CD4-positive, alpha-beta T cell (primary cell): Measurements from ENCODE around the gene FBN1. TPM values are rescaled to one million over a fixed set of nuclear protein-coding genes. Genes with fewer than 3 reads are reported as not detected.

Experiments used
- ATAC-seq: fragments of 200-7000 bp; cut with Tn5 transposase; one replicate; pipeline ENCODE4 v1.10.0; 2022; ENCODE audit warnings: mild to moderate bottlenecking; ENCODE audit not compliant: poor library complexity
- CTCF ChIA-PET: fragments of 350-600 bp; sonication (Branson Sonifier 250); formaldehyde crosslinking; loops from one replicate; lab custom pipeline; 2021; ENCODE audit warnings: antibody characterized with exemption, inconsistent platforms; lab: Charles Lee
- POLR2A ChIA-PET: fragments of 350-600 bp; sonication (Branson Sonifier 250); formaldehyde crosslinking; loops from one replicate; lab custom pipeline; 2021; ENCODE audit warnings: antibody characterized with exemption, inconsistent platforms; lab: Charles Lee
- DNase-seq, 14 experiments: peaks; one replicate each; pipeline ENCODE4 v3.0.0-alpha.2; 2013 to 2020; ENCODE audit warnings: mixed read lengths in 2 of 14
- H3K27ac ChIP-seq, 2 donors: one replicate each; pipeline versions ENCODE4 v1.5.1 to v1.7.0; 2013; ENCODE audit warnings: low read length in 2 of 2, low read depth in 1 of 2, mild to moderate bottlenecking in 1 of 2
- H3K27me3 ChIP-seq, 2 experiments: 1 replicate in 1 of 2; 2 replicates in 1 of 2; pipeline versions ENCODE4 v1.6.1 to v1.7.0; 2013; ENCODE audit warnings: low read length in 2 of 2, control low read depth in 1 of 2, mild to moderate bottlenecking in 1 of 2, moderate library complexity in 1 of 2; ENCODE audit not compliant: insufficient read depth in 2 of 2, control insufficient read depth in 1 of 2
- H3K36me3 ChIP-seq: one replicate; pipeline ENCODE4 v1.6.1; 2013; ENCODE audit warnings: low read length, control low read depth; ENCODE audit not compliant: insufficient read depth
- H3K4me1 ChIP-seq: one replicate; pipeline ENCODE4 v1.6.1; 2013; ENCODE audit warnings: low read length, control low read depth; ENCODE audit not compliant: insufficient read depth
- H3K4me3 ChIP-seq: one replicate; pipeline ENCODE4 v1.5.1; 2013; ENCODE audit warnings: mild to moderate bottlenecking, low read length, moderate library complexity
- H3K9me3 ChIP-seq, 2 experiments: 1 replicate in 1 of 2; 2 replicates in 1 of 2; pipeline versions ENCODE4 v1.6.1 to v1.7.0; 2013; ENCODE audit warnings: low read length in 2 of 2, mild to moderate bottlenecking in 2 of 2, control low read depth in 1 of 2, moderate library complexity in 1 of 2; ENCODE audit not compliant: control insufficient read depth in 1 of 2, insufficient read depth in 1 of 2
- H3K27ac Mint-ChIP-seq: one replicate; pipeline ENCODE4 v1.8.0; 2020; ENCODE audit warnings: mixed read lengths
- H3K27me3 Mint-ChIP-seq: one replicate; pipeline ENCODE4 v1.8.0; 2021; ENCODE audit warnings: mixed read lengths
- H3K36me3 Mint-ChIP-seq: one replicate; pipeline ENCODE4 v1.8.0; 2021; ENCODE audit warnings: low read depth, mixed read lengths
- H3K4me1 Mint-ChIP-seq: one replicate; pipeline ENCODE4 v1.8.0; 2021; ENCODE audit warnings: low read depth, mixed read lengths
- H3K4me3 Mint-ChIP-seq: one replicate; pipeline ENCODE4 v1.8.0; 2020; ENCODE audit warnings: mild to moderate bottlenecking, mixed read lengths
- H3K9me3 Mint-ChIP-seq: one replicate; pipeline ENCODE4 v1.8.0; 2020; ENCODE audit warnings: mixed read lengths
- intact Hi-C, 2 experiments: fragments of 100-400 bp; cut with DNase I in 1 of 2; cut with micrococcal nuclease in 1 of 2; formaldehyde crosslinking; loops; one replicate each; pipeline versions ENCODE4 v1.15.1 to v1.9.0; 2023 to 2025; cut with DNase I, micrococcal nuclease
- total RNA-seq, 174 experiments: library from RNA in 2 of 174; stranded (reverse) in 2 of 174; gene quantifications; one replicate each; pipeline ENCODE4 v1.2.3 and lab custom pipeline; 2021 to 2026
- TF ChIP-seq, protein P1 (sequence below): fragments of 200-600 bp; IDR thresholded peaks from one replicate; pipeline ENCODE4 v1.8.0; 2022; ENCODE audit warnings: antibody characterized with exemption, mild to moderate bottlenecking

Gene FBN1
- total RNA-seq, 2 experiments from 2014 or later = 0.11 to 0.25 TPM

DNA sequence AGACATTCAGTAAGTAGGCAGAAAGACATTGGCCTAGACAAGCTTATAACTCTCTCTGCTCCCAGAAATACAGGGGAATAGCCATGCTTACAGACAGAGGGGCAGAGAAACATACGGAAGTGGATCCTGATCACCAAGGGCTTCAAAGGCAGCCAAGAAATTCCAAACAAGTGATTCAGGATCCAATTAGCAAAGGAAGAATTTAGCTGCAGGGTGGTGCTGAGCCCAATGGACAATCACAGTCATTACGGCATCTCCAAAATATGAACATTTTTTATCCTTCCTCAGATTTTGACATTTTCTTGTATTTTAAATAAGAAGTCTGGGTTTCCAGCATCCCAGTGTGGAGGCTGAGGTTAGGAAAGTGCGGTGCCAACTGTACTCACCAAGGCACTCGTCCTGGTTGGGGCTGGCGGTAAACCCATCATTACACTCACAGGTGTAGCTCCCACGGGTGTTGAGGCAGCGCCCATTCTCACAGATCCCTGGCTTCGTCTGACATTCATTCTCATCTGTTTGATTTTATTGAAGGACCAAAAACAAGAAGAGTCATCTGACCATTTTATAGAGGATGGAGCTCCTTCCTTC, 217.5 kb downstream of the FBN1 start:
- TF ChIP-seq, protein P1, sequence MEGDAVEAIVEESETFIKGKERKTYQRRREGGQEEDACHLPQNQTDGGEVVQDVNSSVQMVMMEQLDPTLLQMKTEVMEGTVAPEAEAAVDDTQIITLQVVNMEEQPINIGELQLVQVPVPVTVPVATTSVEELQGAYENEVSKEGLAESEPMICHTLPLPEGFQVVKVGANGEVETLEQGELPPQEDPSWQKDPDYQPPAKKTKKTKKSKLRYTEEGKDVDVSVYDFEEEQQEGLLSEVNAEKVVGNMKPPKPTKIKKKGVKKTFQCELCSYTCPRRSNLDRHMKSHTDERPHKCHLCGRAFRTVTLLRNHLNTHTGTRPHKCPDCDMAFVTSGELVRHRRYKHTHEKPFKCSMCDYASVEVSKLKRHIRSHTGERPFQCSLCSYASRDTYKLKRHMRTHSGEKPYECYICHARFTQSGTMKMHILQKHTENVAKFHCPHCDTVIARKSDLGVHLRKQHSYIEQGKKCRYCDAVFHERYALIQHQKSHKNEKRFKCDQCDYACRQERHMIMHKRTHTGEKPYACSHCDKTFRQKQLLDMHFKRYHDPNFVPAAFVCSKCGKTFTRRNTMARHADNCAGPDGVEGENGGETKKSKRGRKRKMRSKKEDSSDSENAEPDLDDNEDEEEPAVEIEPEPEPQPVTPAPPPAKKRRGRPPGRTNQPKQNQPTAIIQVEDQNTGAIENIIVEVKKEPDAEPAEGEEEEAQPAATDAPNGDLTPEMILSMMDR = no peak
- Histone ChIP-seq H3K4me3 (no peak overlapping the region), H3K27me3 (no peaks in the 10 kb centered on the region), H3K9me3 (no peaks in the 10 kb centered on the region), H3K36me3 (no peaks in the 10 kb centered on the region), H3K27ac (no peak overlapping the region), H3K4me1 (no peaks in the 10 kb centered on the region)
- intact Hi-C loops = no loop called here
- Mint-ChIP-seq H3K27me3 (no peaks in the 10 kb centered on the region), H3K27ac (no peak overlapping the region), H3K36me3 (no peaks in the 10 kb centered on the region), H3K4me1 (no peaks in the 10 kb centered on the region), H3K9me3 (no peaks in the 10 kb centered on the region), H3K4me3 (no peak overlapping the region)
- ChIA-PET POLR2A (no interaction called here), CTCF (no interaction called here)
- ATAC-seq (no peak), DNase-seq (no peak)

- Histone ChIP-seq H3K27ac (no peak overlapping the region), H3K9me3 (no peaks in the 10 kb centered on the region), H3K4me1 (no peaks in the 10 kb centered on the region), H3K27me3 (no peaks in the 10 kb centered on the region), H3K4me3 (no peak overlapping the region), H3K36me3 (no peaks in the 10 kb centered on the region)
- no peaks in the 10 kb centered on the region for H3K36me3 Mint-ChIP-seq
- ATAC-seq (no peak), DNase-seq (no peak)
- H3K4me1 Mint-ChIP-seq = no peaks in the 10 kb centered on the region
- TF ChIP-seq, protein P1 = no peak
- H3K4me3 Mint-ChIP-seq = no peak overlapping the region
- intact Hi-C loops = no loop called here
- no peak overlapping the region for H3K27ac Mint-ChIP-seq
- CTCF ChIA-PET = no interaction called here
- H3K9me3 Mint-ChIP-seq = no peaks in the 10 kb centered on the region
- POLR2A ChIA-PET = no interaction called here
- H3K27me3 Mint-ChIP-seq = no peaks in the 10 kb centered on the region
Observed at GRCh38 chr15:48427479-48427878, 218.0 kb downstream of the FBN1 start.

GRCh38 chr15:48426941-48427340, 218.6 kb downstream of the FBN1 start:
- ATAC-seq (no peak), DNase-seq (no peak)
- H3K4me1 ChIP-seq = no peaks in the 10 kb centered on the region
- H3K27me3 Mint-ChIP-seq = no peaks in the 10 kb centered on the region
- ChIA-PET POLR2A (no interaction called here), CTCF (no interaction called here)
- H3K9me3 ChIP-seq = no peaks in the 10 kb centered on the region
- H3K9me3 Mint-ChIP-seq = no peaks in the 10 kb centered on the region
- no peak overlapping the region for H3K27ac Mint-ChIP-seq
- no peaks in the 10 kb centered on the region for H3K36me3 ChIP-seq
- H3K36me3 Mint-ChIP-seq = no peaks in the 10 kb centered on the region
- TF ChIP-seq, protein P1 = no peak
- intact Hi-C loops = no loop called here
- H3K4me3 Mint-ChIP-seq = no peak overlapping the region
- no peaks in the 10 kb centered on the region for H3K4me1 Mint-ChIP-seq
- H3K4me3 ChIP-seq = no peak overlapping the region
- no peak overlapping the region for H3K27ac ChIP-seq
- no peaks in the 10 kb centered on the region for H3K27me3 ChIP-seq
